Measurements from ENCODE around the gene LURAP1L.

Gene LURAP1L

DNA sequence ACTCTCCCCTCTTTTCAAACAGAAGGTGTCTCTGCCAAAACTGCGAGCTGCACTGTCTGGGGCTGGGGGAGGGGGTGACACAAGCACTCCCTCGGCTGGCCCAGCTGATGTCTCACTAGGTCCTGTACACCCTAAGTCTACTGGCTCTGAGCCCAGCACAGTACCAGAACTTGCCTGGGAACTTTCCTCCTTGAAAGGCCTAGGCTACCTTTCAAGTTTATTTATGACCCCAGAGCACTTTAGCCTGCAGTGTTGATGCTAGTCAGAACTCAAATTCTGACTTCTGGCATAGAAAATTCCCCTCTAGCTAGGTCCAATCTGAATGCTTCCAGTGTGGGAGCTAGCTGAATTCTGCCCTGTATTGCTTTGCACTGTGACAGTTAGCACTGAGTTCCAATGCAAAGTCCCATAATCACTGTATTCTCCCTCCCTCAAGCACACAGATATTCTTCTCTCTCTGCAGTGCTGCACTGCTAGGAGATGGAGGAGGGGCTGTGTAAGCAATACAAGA lies 10.5 kb downstream of the LURAP1L start:
- H3K4me3 ChIP-seq (ENCODE audit: low read depth, low read length), result no peak overlapping the region
- TF ChIP-seq, protein P1, sequence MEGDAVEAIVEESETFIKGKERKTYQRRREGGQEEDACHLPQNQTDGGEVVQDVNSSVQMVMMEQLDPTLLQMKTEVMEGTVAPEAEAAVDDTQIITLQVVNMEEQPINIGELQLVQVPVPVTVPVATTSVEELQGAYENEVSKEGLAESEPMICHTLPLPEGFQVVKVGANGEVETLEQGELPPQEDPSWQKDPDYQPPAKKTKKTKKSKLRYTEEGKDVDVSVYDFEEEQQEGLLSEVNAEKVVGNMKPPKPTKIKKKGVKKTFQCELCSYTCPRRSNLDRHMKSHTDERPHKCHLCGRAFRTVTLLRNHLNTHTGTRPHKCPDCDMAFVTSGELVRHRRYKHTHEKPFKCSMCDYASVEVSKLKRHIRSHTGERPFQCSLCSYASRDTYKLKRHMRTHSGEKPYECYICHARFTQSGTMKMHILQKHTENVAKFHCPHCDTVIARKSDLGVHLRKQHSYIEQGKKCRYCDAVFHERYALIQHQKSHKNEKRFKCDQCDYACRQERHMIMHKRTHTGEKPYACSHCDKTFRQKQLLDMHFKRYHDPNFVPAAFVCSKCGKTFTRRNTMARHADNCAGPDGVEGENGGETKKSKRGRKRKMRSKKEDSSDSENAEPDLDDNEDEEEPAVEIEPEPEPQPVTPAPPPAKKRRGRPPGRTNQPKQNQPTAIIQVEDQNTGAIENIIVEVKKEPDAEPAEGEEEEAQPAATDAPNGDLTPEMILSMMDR (IDR thresholded peaks at IDR 0.05; ENCODE audit: low read depth, low read length, missing control alignments), result no peak
- no peaks in the 10 kb centered on the region for H3K36me3 ChIP-seq (replicated peaks)
- H3K27ac ChIP-seq, result peak overlapping the region; percentile 78
- no peaks in the 10 kb centered on the region for H3K27me3 ChIP-seq (replicated peaks)
- DNase-seq, result peak; percentile 24
- in situ Hi-C loops (cut with HindIII; ENCODE audit: low pct_ligation_motif_present, low sequenced_read_pairs), result no loop called here

- no peak for DNase-seq
- TF ChIP-seq, protein P1 (IDR thresholded peaks at IDR 0.05; ENCODE audit: low read depth, low read length, missing control alignments), result no peak
- Histone ChIP-seq H3K27me3 (replicated peaks) (no peaks in the 10 kb centered on the region), H3K4me3 (ENCODE audit: low read depth, low read length) (no peak overlapping the region), H3K27ac (no peak overlapping the region), H3K36me3 (replicated peaks) (no peaks in the 10 kb centered on the region)
- in situ Hi-C loops (cut with HindIII; ENCODE audit: low pct_ligation_motif_present, low sequenced_read_pairs), result no loop called here
Observed at GRCh38 chr9:12785941-12786340, 11.1 kb downstream of the LURAP1L start.

GRCh38 chr9:12790001-12790400 lies 15.2 kb downstream of the LURAP1L start:
- Histone ChIP-seq H3K27me3 (replicated peaks) (no peaks in the 10 kb centered on the region), H3K36me3 (replicated peaks) (no peaks in the 10 kb centered on the region), H3K27ac (no peak overlapping the region), H3K4me3 (ENCODE audit: low read depth, low read length) (no peak overlapping the region)
- in situ Hi-C loops (cut with HindIII; ENCODE audit: low pct_ligation_motif_present, low sequenced_read_pairs), result no loop called here
- no peak for DNase-seq
- TF ChIP-seq, protein P1 (IDR thresholded peaks at IDR 0.05; ENCODE audit: low read depth, low read length, missing control alignments), result no peak

DNA sequence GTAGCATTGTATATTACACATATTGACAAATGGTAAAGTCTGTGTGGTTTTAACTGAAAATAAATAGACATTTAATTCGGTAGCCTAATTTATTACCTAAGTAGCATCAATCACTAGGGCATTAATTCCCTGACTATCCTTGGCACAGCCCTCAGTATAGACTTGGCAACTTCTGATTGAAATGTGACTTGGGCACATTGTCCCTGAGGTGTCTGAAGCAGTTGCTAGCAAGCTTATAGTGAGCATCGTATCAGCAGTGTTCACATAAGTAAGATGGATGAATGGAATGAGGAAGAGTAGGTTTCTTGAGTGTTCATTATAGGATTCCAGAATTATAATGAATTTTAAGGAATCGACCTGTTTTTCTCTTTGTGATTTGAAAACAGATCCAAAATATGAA lies 16.1 kb downstream of the LURAP1L start:
- DNase-seq, result no peak
- Histone ChIP-seq H3K36me3 (replicated peaks) (no peaks in the 10 kb centered on the region), H3K27me3 (replicated peaks) (no peaks in the 10 kb centered on the region), H3K4me3 (ENCODE audit: low read depth, low read length) (no peak overlapping the region), H3K27ac (no peak overlapping the region)
- in situ Hi-C loops (cut with HindIII; ENCODE audit: low pct_ligation_motif_present, low sequenced_read_pairs), result no loop called here
- TF ChIP-seq, protein P1 (IDR thresholded peaks at IDR 0.05; ENCODE audit: low read depth, low read length, missing control alignments), result no peak

DNA sequence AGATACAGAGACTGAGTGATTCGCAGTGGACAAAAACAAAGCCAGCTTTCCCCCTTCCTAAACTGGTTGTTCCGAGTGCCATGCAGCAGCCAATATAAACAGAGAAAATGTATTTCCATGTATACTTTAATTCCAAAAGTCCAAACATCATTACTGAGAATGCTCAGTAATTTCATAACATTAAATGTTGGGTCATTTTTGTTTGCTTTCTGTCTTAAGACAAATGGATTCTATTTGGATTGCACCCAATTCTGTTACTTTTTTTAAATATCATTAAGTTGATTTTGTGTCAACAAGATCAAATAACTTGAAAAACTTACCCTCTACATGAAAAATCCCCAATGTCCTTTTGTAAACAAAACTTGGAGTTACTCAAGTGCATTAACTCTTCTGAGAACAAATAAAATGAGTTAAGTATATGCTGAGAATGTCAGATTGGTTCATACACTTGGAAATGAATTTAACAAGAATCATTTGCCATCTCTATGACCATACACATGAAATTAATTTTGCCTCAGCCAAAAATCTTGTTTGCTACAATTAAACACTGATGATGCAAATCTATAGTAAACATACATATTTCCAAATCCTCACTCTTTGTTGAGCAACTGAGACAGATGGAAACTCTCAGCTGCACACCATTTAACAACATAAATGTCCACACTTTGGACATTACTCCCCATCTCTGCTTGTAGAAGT lies 19.4 kb downstream of the LURAP1L start:
- TF ChIP-seq, protein P1 (IDR thresholded peaks at IDR 0.05; ENCODE audit: low read depth, low read length, missing control alignments), result no peak
- in situ Hi-C loops (cut with HindIII; ENCODE audit: low pct_ligation_motif_present, low sequenced_read_pairs), result no loop called here
- no peak for DNase-seq
- H3K36me3 ChIP-seq (replicated peaks), result no peaks in the 10 kb centered on the region
- H3K27ac ChIP-seq, result no peak overlapping the region
- no peak overlapping the region for H3K4me3 ChIP-seq (ENCODE audit: low read depth, low read length)
- no peaks in the 10 kb centered on the region for H3K27me3 ChIP-seq (replicated peaks)

DNA sequence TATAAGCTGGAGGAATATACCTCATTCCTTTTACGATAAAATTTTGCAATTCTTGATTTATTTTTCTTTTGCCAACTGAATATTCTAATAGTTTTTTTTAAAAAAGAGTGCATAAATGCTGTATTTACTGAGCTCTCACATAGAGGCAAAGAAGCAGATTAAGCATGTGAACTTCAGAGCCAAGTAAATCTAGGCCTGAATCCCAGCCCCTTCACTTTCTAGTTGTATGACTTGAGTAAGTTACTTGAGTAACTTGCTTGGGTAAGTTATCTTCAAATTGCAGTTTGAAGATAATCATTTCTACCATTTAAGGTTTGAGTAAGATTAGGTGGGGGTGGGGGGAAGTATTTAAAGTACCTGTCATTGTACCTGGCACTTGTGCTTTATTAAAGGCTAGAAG lies 21.8 kb downstream of the LURAP1L start:
- TF ChIP-seq, protein P1 (IDR thresholded peaks at IDR 0.05; ENCODE audit: low read depth, low read length, missing control alignments), result no peak
- Histone ChIP-seq H3K27ac (no peak overlapping the region), H3K4me3 (ENCODE audit: low read depth, low read length) (no peak overlapping the region), H3K36me3 (replicated peaks) (no peaks in the 10 kb centered on the region), H3K27me3 (replicated peaks) (no peaks in the 10 kb centered on the region)
- in situ Hi-C loops (cut with HindIII; ENCODE audit: low pct_ligation_motif_present, low sequenced_read_pairs), result no loop called here
- no peak for DNase-seq

Data from brain microvascular endothelial cell (primary cell).